A673 (cell line): Measurements from ENCODE around the gene COL4A1. TPM values are rescaled to one million over a fixed set of nuclear protein-coding genes. Genes with fewer than 3 reads are reported as not detected.
A peak's percentile ranks its signal among the peaks of the same experiment; 100 is the strongest.

ENCODE experiments used
- BruUV-seq: library from RNA; stranded (reverse); fragments of 400-500 nt; replicated peaks from 2 replicates; lab custom pipeline; 2021; lab: Mats Ljungman, UMichigan
- CTCF ChIA-PET: fragments of 300-600 bp; sonication (Branson Sonifier 250); formaldehyde crosslinking; loops from one replicate; lab custom pipeline; 2022; ENCODE audit warnings: antibody characterized with exemption; lab: Charles Lee
- POLR2A ChIA-PET: fragments of 300-600 bp; sonication (Branson Sonifier 250); formaldehyde crosslinking; loops from one replicate; lab custom pipeline; 2022; ENCODE audit warnings: antibody characterized with exemption; ENCODE audit not compliant: low non-redundant PET; lab: Charles Lee
- DNase-seq: peaks from one replicate; pipeline ENCODE4 v3.0.0-alpha.2; 2015; ENCODE audit warnings: low spot score
- H3K27ac ChIP-seq: fragments of 200-600 bp; sonication (generic); 2 replicates; pipeline ENCODE4 v1.5.1; 2016; ENCODE audit warnings: mixed run types, low read depth, mild to moderate bottlenecking, mixed read lengths, antibody characterized with exemption, low read length; ENCODE audit not compliant: poor library complexity, severe bottlenecking
- H3K27me3 ChIP-seq: fragments of 200-600 bp; sonication (generic); replicated peaks from 2 replicates; pipeline ENCODE4 v1.6.1; 2017; ENCODE audit warnings: mixed run types, low read depth, mild to moderate bottlenecking, mixed read lengths, antibody characterized with exemption, low read length; ENCODE audit not compliant: insufficient read depth, poor library complexity
- H3K36me3 ChIP-seq: fragments of 200-600 bp; sonication (generic); 2 replicates; pipeline ENCODE4 v1.6.1; 2016; ENCODE audit warnings: mixed run types, mild to moderate bottlenecking, mixed read lengths, antibody characterized with exemption, low read length; ENCODE audit not compliant: insufficient read depth, poor library complexity, severe bottlenecking
- H3K4me1 ChIP-seq: fragments of 200-600 bp; sonication (generic); 2 replicates; pipeline ENCODE4 v1.6.1; 2017; ENCODE audit warnings: mixed run types, mild to moderate bottlenecking, mixed read lengths, antibody characterized with exemption, low read length; ENCODE audit not compliant: insufficient read depth, poor library complexity, severe bottlenecking
- H3K4me3 ChIP-seq: fragments of 200-600 bp; sonication (generic); 2 replicates; pipeline ENCODE4 v1.5.1; 2016; ENCODE audit warnings: low read depth, mixed run types, mild to moderate bottlenecking, mixed read lengths, low read length; ENCODE audit not compliant: poor library complexity, severe bottlenecking
- H3K9me3 ChIP-seq: fragments of 200-600 bp; sonication (generic); 2 replicates; pipeline ENCODE4 v1.6.1; 2016; ENCODE audit warnings: mixed run types, low read depth, mild to moderate bottlenecking, mixed read lengths, antibody characterized with exemption, low read length; ENCODE audit not compliant: poor library complexity, severe bottlenecking
- CTCF ChIP-seq: fragments of 300-800, 200-600 bp; sonication (generic); conservative IDR thresholded peaks from 2 replicates; pipeline ENCODE4 v1.5.1; 2017; ENCODE audit warnings: low read depth, mild to moderate bottlenecking, antibody characterized with exemption, low read length, moderate library complexity, mixed read lengths
- EZH2 ChIP-seq: fragments of 200-600 bp; sonication (generic); IDR thresholded peaks from 2 replicates; pipeline ENCODE4 v1.6.1; 2017; ENCODE audit warnings: borderline replicate concordance, low read depth, mild to moderate bottlenecking, mixed read lengths, antibody characterized with exemption, low read length; ENCODE audit not compliant: poor library complexity, severe bottlenecking
- intact Hi-C: fragments of 100-400 bp; cut with micrococcal nuclease; formaldehyde crosslinking; loops from one replicate; pipeline ENCODE4 v1.10.0; 2022; ENCODE audit not compliant: unreplicated experiment
- total RNA-seq: library from RNA; stranded (reverse); gene quantifications from 2 replicates; pipeline ENCODE4 v1.2.3, GENCODE V29; 2021

Gene COL4A1
- total RNA-seq, 1 experiment from 2014 or later: 83.9 TPM

- Histone ChIP-seq H3K27me3 (no peaks in the 10 kb centered on the region), H3K36me3 (peaks cover 3% of the 10 kb centered on the region), H3K4me3 (no peak overlapping the region), H3K27ac (no peak overlapping the region), H3K9me3 (no peaks in the 10 kb centered on the region), H3K4me1 (peaks cover 13% of the 10 kb centered on the region)
- intact Hi-C loops: no loop called here
- DNase-seq: peak; percentile 34
- ChIA-PET CTCF (no interaction called here), POLR2A (no interaction called here)
- TF ChIP-seq EZH2 (no peak), CTCF (no peak)
- BruUV-seq: no TSS peak
Observed at GRCh38 chr13:110334841-110335490, 28.0 kb upstream of the COL4A1 start.

GRCh38 chr13:110334256-110334655 is 27.3 kb upstream of the COL4A1 start:
- no peaks in the 10 kb centered on the region for H3K27me3 ChIP-seq
- BruUV-seq: no TSS peak
- POLR2A ChIA-PET: no interaction called here
- no peak overlapping the region for H3K4me3 ChIP-seq
- H3K4me1 ChIP-seq: peaks cover 19% of the 10 kb centered on the region
- TF ChIP-seq CTCF: no peak
- no peak for TF ChIP-seq EZH2
- H3K36me3 ChIP-seq: peaks cover 3% of the 10 kb centered on the region
- CTCF ChIA-PET: no interaction called here
- no peaks in the 10 kb centered on the region for H3K9me3 ChIP-seq
- no peak overlapping the region for H3K27ac ChIP-seq
- DNase-seq: no peak
- intact Hi-C loops: no loop called here

GRCh38 chr13:110333837-110334236 is 26.9 kb upstream of the COL4A1 start:
- no TSS peak for BruUV-seq
- TF ChIP-seq EZH2 (no peak), CTCF (no peak)
- no peak for DNase-seq
- Histone ChIP-seq H3K4me1 (peaks cover 23% of the 10 kb centered on the region), H3K27me3 (no peaks in the 10 kb centered on the region), H3K27ac (no peak overlapping the region), H3K36me3 (peaks cover 3% of the 10 kb centered on the region), H3K9me3 (no peaks in the 10 kb centered on the region), H3K4me3 (no peak overlapping the region)
- ChIA-PET POLR2A (no interaction called here), CTCF (no interaction called here)
- intact Hi-C loops: no loop called here
